Right lobe of liver (tissue), 6 donors: Measurements from ENCODE around the gene SNX30. TPM values are rescaled to one million over a fixed set of nuclear protein-coding genes. Genes with fewer than 3 reads are reported as not detected.
A peak's percentile ranks its signal among the peaks of the same experiment; 100 is the strongest.
"Not testable (repeated sequence)": the region's sequence is repeated elsewhere in the genome, so short reads cannot be mapped to it uniquely, and the experiment has no call there.

Experiments
- ATAC-seq, 4 donors: fragments of 200-7000 bp; cut with Tn5 transposase; one replicate each; pipeline ENCODE4 v1.9.1; 2020; ENCODE audit warnings: mild to moderate bottlenecking in 4 of 4, moderate library complexity in 4 of 4
- DNase-seq, 3 donors: peaks; one replicate each; pipeline ENCODE4 v3.0.0-alpha.2; 2020
- H3K27ac ChIP-seq, 3 donors: fragments of 200-600 bp; one replicate each; pipeline ENCODE4 v1.8.0; 2022
- H3K27me3 ChIP-seq, 2 donors: fragments of 200-600 bp; one replicate each; pipeline ENCODE4 v1.8.0; 2022
- H3K36me3 ChIP-seq, 4 donors: fragments of 200-600 bp; sonication (generic) in 1 of 4; one replicate each; pipeline versions ENCODE4 v1.5.1 to v1.8.0; 2017 to 2022; ENCODE audit warnings: control low read depth in 1 of 4
- H3K4me1 ChIP-seq, 4 donors: fragments of 200-600 bp; sonication (generic) in 1 of 4; one replicate each; pipeline versions ENCODE4 v1.5.1 to v1.8.0; 2017 to 2022; ENCODE audit warnings: control low read depth in 1 of 4
- H3K4me3 ChIP-seq, 3 donors: fragments of 200-600 bp; one replicate each; pipeline ENCODE4 v1.8.0; 2022
- H3K9me3 ChIP-seq, 4 donors: fragments of 200-600 bp; sonication (generic) in 1 of 4; one replicate each; pipeline versions ENCODE4 v1.5.1 to v1.8.0; 2017 to 2022; ENCODE audit warnings: control low read depth in 1 of 4
- CTCF ChIP-seq, 4 donors: fragments of 200-600 bp in 3 of 4; fragments of 450-650 bp in 1 of 4; IDR thresholded peaks; one replicate each; pipeline versions ENCODE4 v1.5.1 to v1.8.0; 2016 to 2022; ENCODE audit warnings: antibody characterized with exemption in 4 of 4, mild to moderate bottlenecking in 2 of 4
- POLR2A ChIP-seq: fragments of 450-650 bp; IDR thresholded peaks from one replicate; pipeline ENCODE4 v1.6.1; 2017; ENCODE audit warnings: antibody characterized with exemption, mild to moderate bottlenecking
- WGBS: methylation state at CpG from one replicate; pipeline ENCODE4 v1.1.6; 2018; ENCODE audit warnings: low coverage, low lambda C conversion rate; ENCODE audit not compliant: insufficient coverage; ENCODE audit errors: missing lambda C conversion rate; 5-methylcytosine and 5-hydroxymethylcytosine counted together
- intact Hi-C, 2 donors: fragments of 100-400 bp; cut with DNase I; formaldehyde crosslinking; loops; one replicate each; pipeline versions ENCODE4 v1.11.2 to v1.14.1; 2022
- total RNA-seq, 6 experiments: library from RNA; depleted of rRNA in 2 of 6; stranded (reverse); fragments of >200 nt in 2 of 6; fragmentation: NEBNext Ultra II Directional in 3 of 6; extraction: Animal tissue kit (Norgen Biotek cat#: 25700) in 3 of 6; gene quantifications; one replicate each; pipeline versions ENCODE4 v1.1.0 to v1.2.4, GENCODE V29; 2016 to 2023
- donor health status: DM: no; HTN: yes; CAD: no.
- donor health status: DM: no; HTN: no; CAD: no.
- donor health status: DM: no; HTN: no; CAD: no.
- donor health status: DM: no; HTN: yes; CAD: no.
- donor health status: DM: no; HTN: yes; CAD: no.

SNX30 gene
- total RNA-seq, 6 experiments from 2014 or later, result 5.2 to 9.0 (median 7.5) TPM

- Histone ChIP-seq H3K27me3 (no peaks in the 10 kb centered on the region), H3K4me3 (no peak overlapping the region), H3K27ac (no peak overlapping the region), H3K36me3 (no peaks in the 10 kb centered on the region), H3K9me3 (no peaks in the 10 kb centered on the region), H3K4me1 (peaks cover 0 to 8% (median 2%) of the 10 kb centered on the region in 4 donors)
- DNase-seq (no peak), ATAC-seq (no peak)
- TF ChIP-seq CTCF (IDR thresholded peaks at IDR 0.05) (no peak), POLR2A (no peak)
- intact Hi-C loops, result no loop called here
- WGBS, result 70% methylated on average over 2 of the region's 4 CpGs
Measured at GRCh38 chr9:112720113-112720780, 30.3 kb upstream of the SNX30 start.

GRCh38 chr9:112722749-112723148, 27.8 kb upstream of the SNX30 start:
- H3K9me3 ChIP-seq, ATAC-seq, intact Hi-C loops, H3K27me3 ChIP-seq, H3K4me1 ChIP-seq, H3K4me3 ChIP-seq, DNase-seq, H3K27ac ChIP-seq, H3K36me3 ChIP-seq: not testable (repeated sequence)
- WGBS, result 90% methylated on average over 2 of the region's 3 CpGs

GRCh38 chr9:112725961-112726360, 24.6 kb upstream of the SNX30 start:
- Histone ChIP-seq H3K4me3 (no peak overlapping the region), H3K27ac (no peak overlapping the region), H3K4me1 (no peaks in the 10 kb centered on the region), H3K36me3 (no peaks in the 10 kb centered on the region), H3K27me3 (no peaks in the 10 kb centered on the region), H3K9me3 (no peaks in the 10 kb centered on the region)
- ATAC-seq (peak in 1 of 4 donors; percentile 32), DNase-seq (no peak)
- TF ChIP-seq POLR2A (no peak), CTCF (IDR thresholded peaks at IDR 0.05) (no peak)
- no CpG with 5 or more reads among the region's 3 CpGs for WGBS
- intact Hi-C loops, result no loop called here

GRCh38 chr9:112726428-112726827, 24.1 kb upstream of the SNX30 start:
- intact Hi-C loops, result no loop called here
- ATAC-seq, result peak in 1 of 4 donors; percentile 54
- H3K27ac ChIP-seq, result no peak overlapping the region
- H3K4me1 ChIP-seq, result peaks cover 0 to 2% (median 0%) of the 10 kb centered on the region in 4 donors
- no peak for DNase-seq
- no peaks in the 10 kb centered on the region for H3K9me3 ChIP-seq
- H3K27me3 ChIP-seq, result no peaks in the 10 kb centered on the region
- 95% methylated on average over 4 of the region's 4 CpGs for WGBS
- no peaks in the 10 kb centered on the region for H3K36me3 ChIP-seq
- no peak overlapping the region for H3K4me3 ChIP-seq
- TF ChIP-seq POLR2A (no peak), CTCF (IDR thresholded peaks at IDR 0.05) (no peak)

- Histone ChIP-seq H3K9me3 (no peaks in the 10 kb centered on the region), H3K27ac (no peak overlapping the region), H3K27me3 (no peaks in the 10 kb centered on the region), H3K4me1 (peaks cover 0 to 11% (median 4%) of the 10 kb centered on the region in 4 donors), H3K36me3 (no peaks in the 10 kb centered on the region), H3K4me3 (no peak overlapping the region)
- no peak for DNase-seq
- no peak for ATAC-seq
- 88% methylated on average over 2 of the region's 2 CpGs for WGBS
- TF ChIP-seq CTCF (IDR thresholded peaks at IDR 0.05), result no peak
- TF ChIP-seq POLR2A, result no peak
- intact Hi-C loops, result no loop called here
Measured at GRCh38 chr9:112728401-112728800, 22.2 kb upstream of the SNX30 start.
